Endodermal cell (in vitro differentiated cells): ENCODE measurements around the gene RSAD2. TPM values are rescaled to one million over a fixed set of nuclear protein-coding genes. Genes with fewer than 3 reads are reported as not detected.

Experiments used
- DNase-seq: peaks from one replicate; pipeline ENCODE4 v3.0.0-alpha.2; 2017
- H3K27ac ChIP-seq: 2 replicates; pipeline ENCODE4 v1.5.1; 2013; ENCODE audit warnings: mild to moderate bottlenecking, low read depth, low read length, moderate library complexity
- H3K27me3 ChIP-seq: 2 replicates; pipeline ENCODE4 v1.6.1; 2013; ENCODE audit warnings: mild to moderate bottlenecking, low read length, moderate library complexity; ENCODE audit not compliant: insufficient read depth, control insufficient read depth, poor library complexity, severe bottlenecking
- H3K36me3 ChIP-seq: 2 replicates; pipeline ENCODE4 v1.7.0; 2013; ENCODE audit warnings: mild to moderate bottlenecking, low read length, moderate library complexity; ENCODE audit not compliant: control insufficient read depth, insufficient read depth
- H3K4me1 ChIP-seq: one replicate; pipeline ENCODE4 v1.7.0; 2013; ENCODE audit warnings: low read length; ENCODE audit not compliant: control insufficient read depth, insufficient read depth
- H3K4me3 ChIP-seq: 2 replicates; pipeline ENCODE4 v1.5.1; 2013; ENCODE audit warnings: mild to moderate bottlenecking, low read length, moderate library complexity
- H3K9ac ChIP-seq: 2 replicates; pipeline ENCODE4 v1.6.1; 2013; ENCODE audit warnings: mild to moderate bottlenecking, low read length, moderate library complexity; ENCODE audit not compliant: poor library complexity, severe bottlenecking; ENCODE audit errors: extremely low read depth
- H3K9me3 ChIP-seq: 2 replicates; pipeline ENCODE4 v1.6.1; 2013; ENCODE audit warnings: mild to moderate bottlenecking, low read length, moderate library complexity; ENCODE audit not compliant: control insufficient read depth
- H3K27ac Mint-ChIP-seq: 2 replicates; pipeline ENCODE4 v1.8.0; 2020; ENCODE audit warnings: mixed read lengths
- H3K27me3 Mint-ChIP-seq: 2 replicates; pipeline ENCODE4 v1.8.0; 2021; ENCODE audit warnings: mild to moderate bottlenecking, mixed read lengths; ENCODE audit not compliant: insufficient read depth
- H3K36me3 Mint-ChIP-seq: 2 replicates; pipeline ENCODE4 v1.8.0; 2020; ENCODE audit warnings: low read depth, mixed read lengths
- H3K4me1 Mint-ChIP-seq: 2 replicates; pipeline ENCODE4 v1.8.0; 2020; ENCODE audit warnings: mixed read lengths
- H3K4me3 Mint-ChIP-seq: 2 replicates; pipeline ENCODE4 v1.8.0; 2020; ENCODE audit warnings: mild to moderate bottlenecking, moderate library complexity, mixed read lengths
- H3K9me3 Mint-ChIP-seq: 2 replicates; pipeline ENCODE4 v1.8.0; 2020; ENCODE audit warnings: mild to moderate bottlenecking, mixed read lengths
- CTCF ChIP-seq: fragments of 200-600 bp; sonication (generic); conservative IDR thresholded peaks from 2 replicates; pipeline ENCODE4 v1.5.0; 2021; ENCODE audit warnings: antibody characterized with exemption, mild to moderate bottlenecking
- whole genome bisulfite sequencing, 2 experiments: methylation state at CpG; one replicate each; pipeline versions ENCODE4 v1.1.5 to v1.1.7; 2013; ENCODE audit warnings: missing lambda C conversion rate in 2 of 2, mixed read lengths in 1 of 2; ENCODE audit not compliant: insufficient coverage in 1 of 2, insufficient read length in 1 of 2; 5-methylcytosine and 5-hydroxymethylcytosine counted together
- total RNA-seq, 2 donors: library from RNA; stranded (reverse); fragmentation: NEBNext Ultra II Directional in 1 of 2; extraction: Animal tissue kit (Norgen Biotek cat#: 25700) in 1 of 2; gene quantifications; 2 replicates in 1 of 2; 3 replicates in 1 of 2; pipeline ENCODE4 v1.2.1, GENCODE V29; 2021

The RSAD2 gene
- total RNA-seq, 2 donors from 2014 or later = 0.35 to 0.75 TPM

GRCh38 chr2:6945087-6945813, 67.7 kb downstream of the RSAD2 start:
- H3K36me3 ChIP-seq = no peaks in the 10 kb centered on the region
- no peak for DNase-seq
- no peak overlapping the region for H3K27ac Mint-ChIP-seq
- no peaks in the 10 kb centered on the region for H3K27me3 ChIP-seq
- peaks cover 11% of the 10 kb centered on the region for H3K36me3 Mint-ChIP-seq
- no peaks in the 10 kb centered on the region for H3K9me3 ChIP-seq
- no peak for TF ChIP-seq CTCF
- H3K27me3 Mint-ChIP-seq = no peaks in the 10 kb centered on the region
- H3K4me3 ChIP-seq = no peak overlapping the region
- no peak overlapping the region for H3K4me3 Mint-ChIP-seq
- H3K27ac ChIP-seq = no peak overlapping the region
- no peaks in the 10 kb centered on the region for H3K4me1 ChIP-seq
- no peak overlapping the region for H3K9ac ChIP-seq
- WGBS, 2 experiments = 95 to 97% methylated on average over 8 to 9 of the region's 9 CpGs
- peaks cover 11% of the 10 kb centered on the region for H3K4me1 Mint-ChIP-seq
- no peaks in the 10 kb centered on the region for H3K9me3 Mint-ChIP-seq

GRCh38 chr2:6945821-6946220, 68.2 kb downstream of the RSAD2 start:
- peaks cover 5% of the 10 kb centered on the region for H3K4me1 Mint-ChIP-seq
- no peak overlapping the region for H3K4me3 Mint-ChIP-seq
- no peaks in the 10 kb centered on the region for H3K27me3 Mint-ChIP-seq
- no peaks in the 10 kb centered on the region for H3K9me3 Mint-ChIP-seq
- TF ChIP-seq CTCF = no peak
- no peak overlapping the region for H3K27ac Mint-ChIP-seq
- Histone ChIP-seq H3K9me3 (no peaks in the 10 kb centered on the region), H3K27me3 (no peaks in the 10 kb centered on the region), H3K36me3 (no peaks in the 10 kb centered on the region), H3K4me3 (no peak overlapping the region), H3K9ac (no peak overlapping the region), H3K4me1 (no peaks in the 10 kb centered on the region), H3K27ac (no peak overlapping the region)
- DNase-seq = no peak
- H3K36me3 Mint-ChIP-seq = peaks cover 11% of the 10 kb centered on the region

GRCh38 chr2:6946722-6947121, 69.1 kb downstream of the RSAD2 start:
- Mint-ChIP-seq H3K4me1 (no peaks in the 10 kb centered on the region), H3K36me3 (peaks cover 11% of the 10 kb centered on the region), H3K4me3 (no peak overlapping the region), H3K27me3 (no peaks in the 10 kb centered on the region), H3K9me3 (no peaks in the 10 kb centered on the region), H3K27ac (no peak overlapping the region)
- Histone ChIP-seq H3K27me3 (no peaks in the 10 kb centered on the region), H3K4me1 (no peaks in the 10 kb centered on the region), H3K27ac (no peak overlapping the region), H3K36me3 (no peaks in the 10 kb centered on the region), H3K9ac (no peak overlapping the region), H3K9me3 (no peaks in the 10 kb centered on the region), H3K4me3 (no peak overlapping the region)
- no peak for TF ChIP-seq CTCF
- DNase-seq = no peak
- WGBS, 2 experiments = 95% methylated on average over 2 of the region's 2 CpGs; no CpG with 5 or more reads in 1 of the 2 experiments

Other genes with a start within 250 kb of the RSAD2 start
- 1 to 10 TPM; 2.1 to 3.8 TPM for gene CMPK2, start 11.9 kb upstream of the RSAD2 start, total RNA-seq
- gene RNF144A, start 39.6 kb downstream of the RSAD2 start, total RNA-seq = 10 to 100 TPM; 12.4 to 26.0 TPM